ENCODE measurements around the gene ZFYVE27.

ZFYVE27 gene

GRCh38 chr10:97731346-97732051 lies 5.4 kb upstream of the ZFYVE27 start:
- no peak for TF ChIP-seq ZNF521 (tag by site-specific recombination; IDR thresholded peaks at IDR 0.05)
- no peak for TF ChIP-seq ZBTB17 (tag by site-specific recombination; IDR thresholded peaks at IDR 0.05)
- no peak for TF ChIP-seq ZNF701 (tag by site-specific recombination; IDR thresholded peaks at IDR 0.05)
- no peak for TF ChIP-seq ZSCAN4 (tag by site-specific recombination; IDR thresholded peaks at IDR 0.05)
- peak; percentile 82 for TF ChIP-seq CTCF (tag by site-specific recombination; IDR thresholded peaks at IDR 0.05)
- peak; percentile 98 for TF ChIP-seq ZNF654 (tag by site-specific recombination; IDR thresholded peaks at IDR 0.05; ENCODE audit: low read depth)
- TF ChIP-seq ZNF2 (tag by site-specific recombination; IDR thresholded peaks at IDR 0.05): peak; percentile 65; the same call in 1 of the 2 replicates
- peak; percentile 59 for TF ChIP-seq IKZF3 (tag by site-specific recombination; IDR thresholded peaks at IDR 0.05)
- 0 out of 2 replicates have a peak, but pooled peaks have one; percentile 26 for TF ChIP-seq KLF10 (tag by site-specific recombination; IDR thresholded peaks at IDR 0.05)
- 0 out of 2 replicates have a peak, but pooled peaks have one; percentile 40 for TF ChIP-seq ZNF664 (tag by site-specific recombination; IDR thresholded peaks at IDR 0.05)
- 0 out of 2 replicates have a peak, but pooled peaks have one; percentile 27 for TF ChIP-seq ZNF366 (tag by site-specific recombination; conservative IDR thresholded peaks at IDR 0.05)
- no peak for TF ChIP-seq ZNF785 (tag by site-specific recombination; IDR thresholded peaks at IDR 0.05)
- TF ChIP-seq ZNF555 (tag by site-specific recombination; conservative IDR thresholded peaks at IDR 0.05): no peak
- TF ChIP-seq ZNF394 (tag by site-specific recombination; IDR thresholded peaks at IDR 0.05; ENCODE audit: borderline replicate concordance): peak; percentile 31; the same call in 1 of the 2 replicates
- TF ChIP-seq ZFP37 (tag by site-specific recombination; IDR thresholded peaks at IDR 0.05): 0 out of 2 replicates have a peak, but pooled peaks have one; percentile 32
- TF ChIP-seq ZBTB44 (tag by site-specific recombination; IDR thresholded peaks at IDR 0.05): 0 out of 2 replicates have a peak, but pooled peaks have one; percentile 22
- TF ChIP-seq ZNF426 (tag by site-specific recombination; IDR thresholded peaks at IDR 0.05): no peak
- TF ChIP-seq ZNF132 (tag by site-specific recombination; IDR thresholded peaks at IDR 0.05; ENCODE audit: borderline replicate concordance): no peak
- TF ChIP-seq ZNF660 (tag by site-specific recombination; IDR thresholded peaks at IDR 0.05): 0 out of 2 replicates have a peak, but pooled peaks have one; percentile 63
- TF ChIP-seq ZNF558 (tag by site-specific recombination; IDR thresholded peaks at IDR 0.05): peak; percentile 86; the same call in 1 of the 2 replicates
- TF ChIP-seq PRDM4 (tag by site-specific recombination; IDR thresholded peaks at IDR 0.05): no peak
- 0 out of 2 replicates have a peak, but pooled peaks have one; percentile 40 for TF ChIP-seq ZNF391 (tag by site-specific recombination; IDR thresholded peaks at IDR 0.05; ENCODE audit: borderline replicate concordance, low read depth)
- Histone ChIP-seq H3K9me3 (ENCODE audit: control insufficient read depth, insufficient read depth, low read depth, low read length) (no peaks in the 10 kb centered on the region), H3K4me1 (ENCODE audit: control insufficient read depth, insufficient read depth, low read length) (no peaks in the 10 kb centered on the region), H3K27ac (ENCODE audit: extremely low read depth, low read depth, low read length) (no peak overlapping the region), H3K4me3 (ENCODE audit: low read depth, low read length) (no peak overlapping the region), H3K36me3 (ENCODE audit: control insufficient read depth in 2 of 2, insufficient read depth in 1 of 2, low read length in 2 of 2) (no peaks in the 10 kb centered on the region)
- POLR2A ChIA-PET: interaction anchor here (0.9 to 1.9 kb wide), 2 partner anchors 18 to 55 kb away, joined by 3 to 14 read pairs; partner anchors contain the start of gene MARVELD1
- CTCF ChIA-PET: interaction anchor here (0.6 to 15.2 kb wide), 13 partner anchors 8 to 304 kb away, joined by 3 to 487 read pairs (median 7); partner anchors contain the start of genes AVPI1 and MARVELD1

Measured in HEK293 (cell line).